Chondrocyte (in vitro differentiated cells): ENCODE data around the gene DBF4B. TPM values are rescaled to one million over a fixed set of nuclear protein-coding genes. Genes with fewer than 3 reads are reported as not detected.
A peak's percentile ranks its signal among the peaks of the same experiment; 100 is the strongest.
"Not testable (repeated sequence)": the region's sequence is repeated elsewhere in the genome, so short reads cannot be mapped to it uniquely, and the experiment has no call there.

ENCODE experiments used
- DNase-seq: peaks from one replicate; pipeline ENCODE4 v3.0.0; 2021; ENCODE audit warnings: mixed read lengths, low spot score
- H3K27ac Mint-ChIP-seq: one replicate; pipeline ENCODE4 v1.8.0; 2021; ENCODE audit warnings: mild to moderate bottlenecking, moderate library complexity, mixed read lengths; ENCODE audit not compliant: unreplicated experiment
- H3K27me3 Mint-ChIP-seq: 2 replicates; pipeline ENCODE4 v1.8.0; 2021; ENCODE audit warnings: low read depth, mixed read lengths
- H3K36me3 Mint-ChIP-seq: 2 replicates; pipeline ENCODE4 v1.8.0; 2021; ENCODE audit warnings: low read depth, mixed read lengths
- H3K4me1 Mint-ChIP-seq: 2 replicates; pipeline ENCODE4 v1.8.0; 2021; ENCODE audit warnings: low read depth, mild to moderate bottlenecking, mixed read lengths
- H3K4me3 Mint-ChIP-seq: one replicate; pipeline ENCODE4 v1.8.0; 2021; ENCODE audit warnings: mild to moderate bottlenecking, moderate library complexity, mixed read lengths; ENCODE audit not compliant: unreplicated experiment
- H3K9me3 Mint-ChIP-seq: 2 replicates; pipeline ENCODE4 v1.8.0; 2021; ENCODE audit warnings: low read depth, mixed read lengths
- CTCF ChIP-seq: fragments of 200-600 bp; sonication (generic); IDR thresholded peaks from 2 replicates; pipeline ENCODE4 v1.5.0; 2021; ENCODE audit warnings: antibody characterized with exemption, mild to moderate bottlenecking, moderate library complexity
- total RNA-seq: library from RNA; stranded (reverse); gene quantifications from 3 replicates; pipeline ENCODE4 v1.2.1, GENCODE V29; 2021

Gene DBF4B
- total RNA-seq, 1 donor from 2014 or later = 5.5 TPM

DNA sequence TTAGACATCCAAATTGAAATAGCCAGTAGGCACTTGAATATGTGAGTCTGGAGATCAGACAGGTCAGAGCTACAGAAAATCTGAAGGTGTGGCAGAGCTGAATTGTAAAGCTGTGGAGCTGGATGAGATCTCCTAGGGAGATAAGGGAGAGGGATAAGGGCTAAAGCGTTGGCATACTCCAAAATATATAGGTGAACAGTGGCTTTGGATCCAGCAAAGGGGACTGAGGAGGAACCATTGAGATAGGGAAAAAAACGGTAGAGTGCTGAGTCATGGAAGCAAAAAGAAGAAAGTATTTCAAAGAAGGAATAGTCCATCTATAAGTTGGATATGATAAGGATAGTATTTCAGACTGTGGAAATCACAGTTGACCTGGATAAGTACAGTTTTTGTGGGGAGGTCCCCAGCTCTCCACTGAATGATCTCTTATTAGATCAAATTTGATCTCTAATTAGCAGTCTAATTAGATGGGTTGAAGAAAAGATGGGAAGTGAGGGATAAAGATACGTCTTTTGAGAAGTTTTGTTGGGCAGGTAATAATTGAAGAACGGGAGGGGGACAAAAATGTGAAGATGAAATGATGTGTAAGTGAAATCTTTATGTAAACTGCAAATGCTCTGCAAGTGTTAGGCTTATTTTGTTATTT, 587 bp upstream of the DBF4B start:
- H3K4me1 Mint-ChIP-seq = peaks cover 4% of the 10 kb centered on the region
- no peaks in the 10 kb centered on the region for H3K27me3 Mint-ChIP-seq
- H3K4me3 Mint-ChIP-seq = no peak overlapping the region
- no peak overlapping the region for H3K27ac Mint-ChIP-seq
- DNase-seq = no peak
- no peak for TF ChIP-seq CTCF
- no peaks in the 10 kb centered on the region for H3K36me3 Mint-ChIP-seq
- no peaks in the 10 kb centered on the region for H3K9me3 Mint-ChIP-seq

DNA sequence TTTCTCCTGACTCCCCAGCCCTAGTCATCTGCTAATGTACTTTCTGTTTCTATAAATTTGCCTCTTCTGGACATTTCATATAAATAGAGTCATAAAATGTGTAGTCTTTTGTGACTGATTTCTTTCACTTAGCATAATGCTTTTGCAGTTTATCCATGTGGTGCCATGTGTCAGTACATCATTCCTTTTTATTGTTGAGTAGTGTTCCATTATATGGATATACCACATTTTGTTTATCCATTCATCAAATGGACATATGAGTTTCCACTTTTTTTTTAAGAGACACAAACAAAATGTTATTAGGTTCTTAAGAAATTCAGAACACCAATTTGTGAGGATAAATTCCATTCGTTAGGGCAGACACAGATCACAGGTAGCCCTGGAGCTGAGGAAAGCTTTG, 11.0 kb downstream of the DBF4B start:
- no peak for TF ChIP-seq CTCF
- Mint-ChIP-seq H3K9me3 (peaks cover 4% of the 10 kb centered on the region), H3K4me3 (no peak overlapping the region), H3K27ac (no peak overlapping the region), H3K4me1 (no peaks in the 10 kb centered on the region), H3K27me3 (no peaks in the 10 kb centered on the region), H3K36me3 (no peaks in the 10 kb centered on the region)
- DNase-seq = no peak

DNA sequence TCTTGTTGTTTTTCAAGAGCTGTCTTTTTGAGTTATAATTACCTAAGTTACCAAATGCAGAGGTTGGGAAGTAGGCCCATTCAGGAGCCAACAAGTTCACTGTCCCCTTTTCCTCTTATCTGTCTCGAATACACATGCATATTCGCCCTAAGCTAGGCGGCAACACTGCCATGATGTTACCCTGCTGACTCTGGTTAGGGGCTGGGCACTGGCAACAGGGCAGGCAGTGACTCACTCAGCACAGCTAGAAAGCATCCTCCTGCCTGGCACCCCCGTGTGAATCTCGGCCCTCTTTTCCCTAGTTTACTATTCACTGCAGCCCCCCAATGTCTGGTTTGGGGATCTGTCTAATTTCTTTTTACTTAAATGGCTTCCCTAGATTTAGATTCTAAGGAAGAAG, 13.8 kb downstream of the DBF4B start:
- DNase-seq = no peak
- H3K4me1 Mint-ChIP-seq = no peaks in the 10 kb centered on the region
- H3K36me3 Mint-ChIP-seq = no peaks in the 10 kb centered on the region
- H3K27me3 Mint-ChIP-seq = no peaks in the 10 kb centered on the region
- H3K4me3 Mint-ChIP-seq = no peak overlapping the region
- H3K9me3 Mint-ChIP-seq = peaks cover 4% of the 10 kb centered on the region
- no peak overlapping the region for H3K27ac Mint-ChIP-seq
- no peak for TF ChIP-seq CTCF

GRCh38 chr17:44726121-44726520, 17.7 kb downstream of the DBF4B start:
- not testable (repeated sequence) for H3K9me3 Mint-ChIP-seq, H3K4me3 Mint-ChIP-seq, H3K36me3 Mint-ChIP-seq, H3K27ac Mint-ChIP-seq, H3K27me3 Mint-ChIP-seq, DNase-seq, H3K4me1 Mint-ChIP-seq

DNA sequence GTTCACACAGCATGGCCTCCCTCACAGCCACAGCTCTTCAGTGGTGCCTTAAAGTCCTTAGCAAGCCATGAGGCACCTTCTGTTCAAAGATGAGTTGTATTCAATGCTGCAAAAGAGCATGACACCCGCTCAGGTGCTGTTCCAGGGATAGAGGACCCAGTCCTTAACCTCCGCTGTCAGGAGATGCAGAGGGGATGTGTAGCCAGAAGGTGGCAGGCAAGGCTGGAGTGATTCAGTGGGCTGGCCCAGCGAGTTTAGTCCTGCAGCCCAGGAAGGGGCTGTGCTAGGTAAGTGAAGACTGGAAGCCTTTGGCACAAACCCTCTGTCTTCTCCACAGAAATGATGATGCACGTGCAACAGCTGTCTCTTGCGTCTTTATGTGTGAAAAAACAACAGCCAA, 25.3 kb downstream of the DBF4B start:
- Mint-ChIP-seq H3K4me3 (no peak overlapping the region), H3K4me1 (no peaks in the 10 kb centered on the region), H3K9me3 (no peaks in the 10 kb centered on the region), H3K27me3 (no peaks in the 10 kb centered on the region), H3K27ac (no peak overlapping the region), H3K36me3 (peaks cover 6% of the 10 kb centered on the region)
- peak; percentile 55 for TF ChIP-seq CTCF
- no peak for DNase-seq

GRCh38 chr17:44734272-44734671, 25.8 kb downstream of the DBF4B start:
- Mint-ChIP-seq H3K4me1 (no peaks in the 10 kb centered on the region), H3K27ac (no peak overlapping the region), H3K4me3 (no peak overlapping the region), H3K9me3 (no peaks in the 10 kb centered on the region), H3K27me3 (no peaks in the 10 kb centered on the region), H3K36me3 (peaks cover 6% of the 10 kb centered on the region)
- no peak for TF ChIP-seq CTCF
- DNase-seq = no peak
